ENCODE results near the gene IFI6. TPM values are rescaled to one million over a fixed set of nuclear protein-coding genes. Genes with fewer than 3 reads are reported as not detected.
"Not testable (repeated sequence)": the region's sequence is repeated elsewhere in the genome, so short reads cannot be mapped to it uniquely, and the experiment has no call there.

The IFI6 gene, protein sequence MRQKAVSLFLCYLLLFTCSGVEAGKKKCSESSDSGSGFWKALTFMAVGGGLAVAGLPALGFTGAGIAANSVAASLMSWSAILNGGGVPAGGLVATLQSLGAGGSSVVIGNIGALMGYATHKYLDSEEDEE
- total RNA-seq, result 20.9 and 63.6 TPM in 2 replicates

DNA sequence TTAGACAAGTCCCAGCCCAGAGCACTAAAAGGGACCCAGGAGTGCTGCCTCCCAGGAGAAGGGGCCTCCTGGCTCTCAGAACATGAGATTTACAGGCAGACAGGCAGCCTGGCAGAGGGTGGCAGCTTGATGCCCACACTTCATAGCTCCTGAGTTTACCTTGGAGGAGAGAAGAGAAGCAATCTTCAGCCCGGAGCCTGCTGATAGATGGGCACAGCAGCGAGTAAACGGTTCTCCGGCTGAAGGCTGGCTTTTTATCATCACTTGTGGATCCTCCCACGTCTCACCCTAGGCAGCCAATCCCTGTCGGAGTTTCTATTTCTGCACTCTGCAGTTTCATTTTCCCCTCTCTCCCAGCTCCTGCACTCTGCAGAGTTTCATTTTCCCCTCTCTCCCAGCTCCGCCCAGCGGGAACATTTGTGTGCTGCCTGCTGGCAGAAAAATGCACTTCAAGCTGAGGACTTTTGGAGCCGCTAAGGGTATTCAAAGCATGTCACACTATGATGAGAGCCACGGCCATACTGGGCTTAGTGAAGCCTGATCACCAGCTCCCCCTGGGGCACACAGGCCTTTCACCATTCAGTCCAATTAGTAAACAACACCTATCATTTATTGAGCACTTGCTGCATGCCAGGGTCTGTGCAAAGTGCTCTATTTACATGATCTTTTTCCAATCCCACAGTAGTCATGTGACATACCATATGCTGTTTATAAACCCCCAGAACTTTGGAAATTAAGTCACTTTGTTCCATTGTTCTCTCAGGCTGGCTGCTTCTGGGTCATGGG, at the start of gene IFI6:
IFI6 (minus strand) TSS at position 229 of the 786 bp plus-strand sequence. CDS start 2,878 bp downstream, outside the sequence.
- peak; percentile 96 for DNase-seq (ENCODE audit: low read depth)

DNA sequence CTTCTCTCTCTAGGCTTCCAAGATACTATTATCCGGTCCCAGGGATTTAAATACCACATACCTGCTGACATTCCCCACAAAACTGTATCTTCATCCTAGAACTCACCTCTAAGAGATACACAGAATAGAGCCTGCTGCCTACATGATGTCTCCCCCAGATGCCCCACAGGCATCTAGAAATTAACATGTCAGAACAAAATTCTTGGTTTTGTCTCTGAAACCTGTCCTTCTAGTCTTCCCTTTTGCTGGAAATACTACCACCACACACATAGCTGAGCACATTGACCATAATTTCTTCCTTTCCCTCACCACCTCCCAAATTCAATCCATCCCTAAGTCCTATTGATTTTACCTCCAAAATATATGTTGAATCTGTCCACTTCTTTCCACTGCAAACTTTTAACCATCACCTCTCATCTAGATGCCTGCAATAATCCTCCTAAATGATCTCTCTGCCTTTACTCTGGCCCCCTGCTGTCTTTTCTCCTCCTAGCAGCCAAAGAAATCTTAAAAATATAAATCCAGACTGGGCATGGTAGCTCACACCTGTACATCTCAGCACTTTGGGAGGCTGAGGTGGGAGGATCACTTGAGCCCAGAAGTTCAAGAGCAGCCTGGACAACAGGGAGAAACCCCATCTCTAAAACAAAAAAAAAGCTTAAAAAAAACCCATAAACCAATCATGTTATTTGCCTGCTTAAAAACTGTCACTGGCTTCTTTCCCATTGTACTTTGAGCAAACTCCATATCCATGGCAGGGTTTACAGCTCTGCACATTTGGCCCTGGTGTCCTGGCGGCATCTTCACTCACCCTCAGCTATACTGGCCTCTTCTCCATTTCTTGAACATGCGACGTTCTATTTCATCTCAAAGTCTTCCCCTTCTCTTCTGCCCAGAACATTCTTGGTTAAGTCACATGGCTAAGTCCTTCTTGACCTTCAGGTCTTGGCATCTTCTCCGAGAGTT, 47.6 kb upstream of the IFI6 start:
- peak; percentile 3 for DNase-seq (ENCODE audit: low read depth)

DNA sequence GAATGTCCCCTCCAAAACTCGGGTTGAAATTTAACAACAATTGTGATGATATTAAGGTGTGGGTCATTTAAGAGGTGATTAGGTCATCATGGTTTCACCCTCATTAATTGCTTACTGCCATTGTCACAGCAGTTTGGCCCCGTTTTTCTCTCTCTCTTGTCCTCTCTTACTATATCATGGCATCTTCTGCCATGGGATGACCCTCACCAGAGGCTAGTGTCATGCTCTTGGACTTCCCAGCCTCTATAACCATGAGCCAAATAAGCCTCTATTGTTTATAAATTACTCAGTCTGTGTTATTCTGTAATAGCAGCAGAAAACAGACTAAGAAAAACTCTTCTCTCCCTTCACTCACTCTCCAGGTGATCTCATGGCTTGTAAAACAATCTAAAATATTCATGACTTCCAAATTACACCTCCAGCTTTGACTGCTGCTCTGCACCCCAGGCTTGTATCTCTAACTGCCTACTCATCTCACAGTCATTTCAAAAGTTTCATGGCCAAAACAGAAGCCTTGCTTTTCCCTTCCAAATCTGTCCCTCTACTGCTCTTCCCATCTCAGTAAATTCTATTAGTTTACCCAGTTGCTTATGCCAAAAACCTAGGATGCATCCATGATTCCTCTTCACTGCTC, 44.4 kb upstream of the IFI6 start:
- no peak for DNase-seq (ENCODE audit: low read depth)

DNA sequence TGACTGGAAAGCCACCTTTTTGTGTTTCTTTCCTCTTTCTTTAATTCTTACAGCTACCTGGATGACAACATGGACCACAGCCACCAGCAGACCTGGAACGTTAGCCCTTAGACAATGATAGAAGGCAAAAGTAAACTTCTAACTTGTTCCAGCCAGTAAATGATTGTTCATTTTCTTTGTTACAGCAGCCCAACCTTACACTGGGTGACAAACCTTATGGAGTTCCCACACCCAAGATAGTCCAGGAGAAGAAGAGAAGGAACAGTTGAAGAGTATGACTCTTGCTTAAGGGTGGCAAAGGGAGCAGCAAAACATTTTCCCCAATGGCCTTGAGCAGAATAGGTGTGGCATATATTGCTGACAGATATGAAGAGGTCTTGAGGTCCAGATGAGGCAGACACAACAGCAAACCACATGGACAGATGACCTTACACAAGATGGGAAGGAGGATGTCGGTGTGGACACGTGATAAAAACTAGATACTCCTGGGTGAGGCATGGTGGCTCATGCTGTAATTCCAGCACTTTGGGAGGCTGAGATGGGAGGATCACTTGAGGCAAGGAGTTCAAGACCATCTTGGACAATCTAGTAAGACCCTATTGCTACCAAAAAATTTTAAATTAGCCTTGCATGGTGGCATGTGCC, 42.0 kb upstream of the IFI6 start:
- no peak for DNase-seq (ENCODE audit: low read depth)

DNA sequence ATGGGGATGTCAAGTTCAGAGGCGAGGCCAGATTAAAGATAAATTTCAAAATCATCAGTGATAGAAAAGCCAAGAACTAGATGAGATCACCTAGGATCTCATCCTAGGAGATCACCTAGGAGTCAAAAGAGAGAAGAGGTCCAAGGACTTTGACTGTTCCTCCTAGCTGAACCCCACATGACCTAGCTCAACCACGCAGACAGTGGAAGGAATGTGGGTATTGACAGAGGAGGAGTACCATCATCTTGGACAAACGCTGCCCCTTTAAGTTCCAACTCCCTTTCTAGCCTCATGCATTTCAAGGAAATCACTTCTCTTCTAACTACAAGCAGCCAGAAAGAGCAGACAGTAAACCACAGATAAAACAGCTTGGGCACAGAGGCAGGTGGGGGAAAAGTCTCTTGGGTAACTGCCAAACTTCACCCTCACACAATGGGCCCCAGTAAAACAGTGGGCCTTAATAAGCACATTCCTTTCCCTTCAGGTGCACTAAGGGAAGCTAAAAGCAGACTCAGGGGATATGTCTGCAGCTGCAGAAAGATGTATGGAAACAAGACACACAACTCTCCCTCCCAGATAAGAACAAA, 41.2 kb upstream of the IFI6 start:
- no peak for DNase-seq (ENCODE audit: low read depth)

DNA sequence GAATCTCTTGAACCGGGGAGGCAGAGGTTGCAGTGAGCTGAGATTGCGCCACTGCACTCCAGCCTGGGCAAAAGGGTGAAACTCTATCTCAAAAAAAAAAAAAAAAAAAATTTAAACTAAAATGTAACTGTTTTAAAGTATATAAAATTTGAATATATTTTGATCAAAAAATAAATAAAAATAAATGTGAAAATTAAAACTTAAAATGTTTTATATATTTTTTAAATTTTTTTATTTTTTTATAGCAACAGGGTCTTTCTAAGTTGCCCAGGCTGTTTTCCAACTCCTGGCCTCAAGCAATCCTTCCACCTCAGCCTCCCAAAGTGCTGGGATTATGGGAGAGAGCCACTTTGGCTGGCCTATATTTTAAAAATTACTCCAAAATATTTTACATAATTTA, 38.6 kb upstream of the IFI6 start:
- no peak for DNase-seq (ENCODE audit: low read depth)

DNA sequence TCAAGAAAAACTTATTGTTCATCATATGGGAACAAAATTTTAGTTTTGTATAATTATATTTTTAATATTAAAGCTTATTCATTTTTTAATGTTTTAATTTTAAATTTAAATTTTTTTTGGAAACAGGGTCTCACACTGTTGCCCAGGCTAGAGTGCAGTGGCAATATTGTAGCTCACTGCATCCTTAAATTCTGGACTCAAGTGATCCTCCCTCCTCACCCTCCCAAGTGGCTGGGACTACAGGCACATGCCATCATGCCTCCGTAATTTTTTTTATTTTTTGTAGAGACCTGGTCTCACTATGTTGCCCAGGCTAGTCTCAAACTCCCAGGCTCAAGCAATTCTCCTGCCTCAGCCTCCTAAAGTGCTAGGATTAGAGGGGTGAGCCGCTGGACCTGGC, 33.6 kb upstream of the IFI6 start:
- DNase-seq (ENCODE audit: low read depth), result no peak

DNA sequence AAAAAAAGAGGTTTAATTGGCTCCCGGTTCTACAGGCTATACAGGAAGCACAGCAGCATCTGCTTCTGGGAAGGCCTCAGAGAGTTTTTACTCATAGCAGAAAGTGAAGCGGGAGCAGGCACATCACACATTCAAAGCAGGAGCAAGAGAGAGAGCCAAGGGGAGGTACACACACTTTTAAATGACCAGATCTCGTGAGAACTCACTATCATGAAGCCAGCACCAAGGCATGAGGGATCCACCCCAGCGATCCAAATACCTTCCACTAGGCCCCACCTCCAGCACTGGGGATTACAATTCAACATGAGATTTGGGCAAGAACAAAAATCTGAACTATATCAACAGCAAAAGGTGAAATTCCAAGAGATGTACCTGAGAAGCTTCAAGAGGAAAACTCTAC, 33.0 kb upstream of the IFI6 start:
- no peak for DNase-seq (ENCODE audit: low read depth)

DNA sequence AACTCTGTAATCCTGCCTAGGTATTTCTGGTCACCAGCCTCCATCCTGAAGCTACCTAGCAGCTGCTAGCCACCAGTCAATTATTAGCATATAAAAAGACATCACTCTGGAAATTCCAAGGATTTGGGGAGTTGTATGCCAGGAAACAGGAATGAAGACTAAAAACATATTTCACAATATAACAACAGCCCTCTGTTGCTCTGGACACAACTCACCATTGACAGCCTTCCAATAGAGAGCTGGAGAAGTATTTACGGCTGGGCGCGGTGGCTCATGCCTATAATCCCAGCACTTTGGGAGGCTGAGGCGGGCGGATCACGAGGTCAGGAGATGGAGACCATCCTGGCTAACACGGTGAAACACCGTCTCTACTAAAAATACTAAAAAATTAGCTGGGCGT, 24.8 kb upstream of the IFI6 start:
- not testable (repeated sequence) for DNase-seq (ENCODE audit: low read depth)

DNA sequence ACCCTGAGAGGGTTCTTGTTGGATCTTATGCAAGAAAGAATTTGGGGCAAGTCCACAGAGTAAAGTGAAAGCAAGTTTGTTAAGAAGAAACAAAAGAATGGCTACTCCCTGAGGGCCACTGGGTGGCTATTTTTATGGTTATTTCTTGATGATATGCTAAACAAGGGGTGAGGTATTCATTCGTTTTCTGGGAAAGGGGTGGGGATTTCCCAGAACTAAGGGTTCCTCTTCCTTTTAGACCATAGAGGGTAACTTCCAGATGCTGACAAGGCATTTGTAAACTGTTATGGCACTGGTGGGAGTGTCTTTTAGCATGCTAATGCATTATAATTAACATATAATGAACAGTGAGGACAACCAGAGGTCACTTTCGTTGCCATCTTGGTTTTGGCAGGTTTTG, 18.2 kb upstream of the IFI6 start:
- DNase-seq (ENCODE audit: low read depth), result no peak

DNA sequence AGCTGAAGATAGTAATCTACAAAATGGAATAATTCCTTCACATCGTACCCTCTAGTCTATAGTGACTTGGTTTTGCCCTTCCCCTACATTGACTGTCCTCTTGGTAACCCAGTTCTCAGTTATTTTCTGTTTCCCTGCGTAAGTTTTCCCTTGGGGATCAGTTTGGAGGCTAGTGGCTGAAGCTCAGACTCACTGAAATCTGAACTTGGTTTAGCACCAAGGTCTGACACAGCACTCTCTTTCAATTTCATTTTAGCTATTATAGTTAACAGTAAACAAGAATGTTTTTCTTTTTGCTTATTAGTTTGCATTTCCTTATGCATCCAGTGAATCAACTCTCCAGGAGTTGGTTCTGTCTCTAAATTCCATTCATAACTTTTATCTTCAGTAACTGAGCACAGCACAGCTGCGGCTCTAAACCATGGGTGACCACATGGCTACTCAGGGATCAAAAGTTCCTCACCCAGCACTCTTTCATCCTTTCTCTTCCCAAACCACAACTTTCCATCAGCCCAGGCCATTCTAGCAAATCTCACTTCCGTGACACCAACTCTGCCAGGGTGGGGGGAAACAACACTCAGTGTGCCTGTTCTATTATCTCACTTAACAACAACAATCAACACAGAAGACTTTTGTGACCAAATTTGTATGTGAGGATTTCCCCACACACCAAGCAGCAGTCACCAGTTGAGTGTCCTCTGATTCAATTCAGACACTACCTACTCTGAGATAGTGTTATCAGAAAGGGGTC, 17.6 kb upstream of the IFI6 start:
- peak; percentile 42 for DNase-seq (ENCODE audit: low read depth)

DNA sequence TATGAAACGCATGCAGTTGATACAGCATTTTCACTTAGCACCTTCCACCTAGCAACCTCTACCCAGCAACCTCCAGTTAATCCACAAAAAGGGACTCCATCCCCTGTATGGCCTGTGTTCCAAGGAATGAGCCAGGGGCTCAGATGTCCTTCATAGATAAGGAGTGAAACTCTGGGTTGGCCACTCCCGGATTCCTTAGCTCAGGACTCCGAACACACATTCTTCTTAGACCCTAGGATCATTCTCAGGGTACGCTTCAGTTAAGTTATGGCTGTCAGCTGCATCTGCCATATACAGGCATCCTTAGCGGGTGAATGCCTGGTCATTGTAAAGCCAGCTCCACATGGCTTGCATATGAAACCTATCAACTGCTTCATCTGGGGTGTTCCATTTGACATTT, 15.9 kb upstream of the IFI6 start:
- DNase-seq (ENCODE audit: low read depth), result no peak

DNA sequence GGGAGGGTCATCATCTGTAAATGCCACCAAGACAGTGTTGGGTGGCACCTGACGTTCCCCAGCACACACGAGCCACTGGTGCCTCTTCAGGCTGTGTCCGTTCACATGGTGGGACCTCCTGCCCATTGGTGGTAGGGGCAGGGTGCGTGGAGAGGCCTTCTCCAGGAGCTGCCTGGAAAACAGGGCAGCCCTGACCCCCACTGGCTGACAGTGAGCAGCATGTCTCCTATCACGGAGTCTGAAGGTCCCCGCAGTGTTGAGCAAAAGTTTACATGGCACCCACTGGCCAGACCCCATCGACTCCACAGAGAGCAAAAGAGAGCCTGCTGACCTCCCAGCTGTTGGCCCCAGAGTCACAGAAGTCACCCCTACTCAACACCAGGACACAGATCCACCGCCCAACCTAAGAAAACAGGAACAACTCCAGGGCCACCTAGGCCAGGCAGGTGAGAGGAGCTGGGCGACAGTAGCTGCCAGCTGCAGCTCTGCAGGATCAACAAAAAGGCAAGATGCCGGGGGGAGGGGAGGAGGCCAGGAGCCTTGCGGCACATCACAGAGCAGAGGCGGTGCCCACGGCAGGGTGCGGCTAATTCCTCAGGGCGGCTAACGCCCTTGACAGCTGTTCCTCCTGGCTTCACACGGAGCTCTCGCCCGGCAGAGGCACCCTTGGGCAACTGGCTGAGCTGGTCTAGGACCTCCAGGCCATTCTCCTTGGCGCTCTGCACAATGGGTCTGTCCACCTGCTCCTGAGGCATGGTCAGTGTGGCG, 14.4 kb upstream of the IFI6 start:
- DNase-seq (ENCODE audit: low read depth), result no peak

DNA sequence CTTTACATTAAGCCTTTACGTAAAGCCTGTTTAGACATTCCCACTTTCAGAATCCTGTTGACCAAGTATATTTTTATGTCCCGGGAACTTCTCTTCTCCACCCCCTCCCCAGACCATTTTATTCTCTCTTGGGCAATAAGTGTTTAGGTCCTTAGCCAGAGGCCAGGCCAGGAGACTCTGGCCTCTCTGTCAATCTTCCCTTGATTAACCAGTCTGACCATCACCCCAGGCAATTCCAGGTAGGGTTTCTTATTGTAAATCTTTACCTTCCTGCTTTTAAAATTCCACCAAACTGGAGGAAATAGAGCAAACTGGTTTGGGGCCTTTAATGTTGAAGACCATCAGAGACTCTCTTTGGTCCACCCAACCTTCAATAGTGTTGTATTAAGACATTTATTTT, 12.2 kb upstream of the IFI6 start:
- no peak for DNase-seq (ENCODE audit: low read depth)

DNA sequence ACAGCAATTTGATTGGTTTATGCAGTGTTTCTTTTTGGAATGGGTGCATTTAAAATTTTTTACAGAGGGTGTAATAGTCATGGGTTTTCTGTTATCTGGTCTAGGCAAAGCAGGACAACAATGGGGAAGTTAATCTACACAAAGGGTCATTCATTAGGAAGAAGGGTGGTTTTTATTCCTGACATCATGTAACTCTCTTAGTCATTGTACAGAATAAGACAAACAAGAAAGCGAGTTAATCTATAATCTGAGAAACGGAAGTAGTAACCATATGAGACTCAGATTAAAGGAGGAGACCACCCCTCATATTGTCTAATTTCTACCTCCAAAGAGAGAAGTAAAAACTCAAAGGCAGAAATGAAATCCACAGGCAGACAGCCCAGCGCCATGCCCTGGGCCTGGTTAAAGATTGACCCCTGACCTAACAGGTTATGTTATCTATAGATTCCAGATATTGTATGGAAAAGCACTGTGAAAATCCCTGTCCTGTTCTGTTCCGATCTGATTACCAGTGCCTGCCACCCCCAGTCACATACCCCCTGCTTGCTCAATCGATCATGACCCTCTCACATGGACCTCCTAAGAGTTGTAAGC, 10.5 kb upstream of the IFI6 start:
- DNase-seq (ENCODE audit: low read depth), result peak; percentile 16

DNA sequence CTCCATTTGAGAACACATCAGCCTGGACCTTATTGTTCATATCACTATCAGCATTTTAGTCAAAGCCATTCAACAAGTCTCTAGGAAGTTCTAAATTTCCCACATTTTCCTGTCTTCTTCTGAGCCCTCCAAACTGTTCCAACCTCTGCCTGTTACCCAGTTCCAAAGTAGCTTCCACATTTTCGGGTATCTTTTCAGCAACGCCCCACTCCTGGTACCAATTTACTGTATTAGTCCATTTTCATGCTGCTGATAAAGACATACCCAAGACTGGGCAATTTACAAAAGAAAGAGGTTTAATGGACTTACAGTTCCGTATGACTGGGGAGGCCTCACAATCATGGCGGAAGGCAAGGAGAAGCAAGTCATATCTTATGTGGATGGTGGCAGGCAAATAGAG, 9.6 kb upstream of the IFI6 start:
- DNase-seq (ENCODE audit: low read depth), result not testable (repeated sequence)

DNA sequence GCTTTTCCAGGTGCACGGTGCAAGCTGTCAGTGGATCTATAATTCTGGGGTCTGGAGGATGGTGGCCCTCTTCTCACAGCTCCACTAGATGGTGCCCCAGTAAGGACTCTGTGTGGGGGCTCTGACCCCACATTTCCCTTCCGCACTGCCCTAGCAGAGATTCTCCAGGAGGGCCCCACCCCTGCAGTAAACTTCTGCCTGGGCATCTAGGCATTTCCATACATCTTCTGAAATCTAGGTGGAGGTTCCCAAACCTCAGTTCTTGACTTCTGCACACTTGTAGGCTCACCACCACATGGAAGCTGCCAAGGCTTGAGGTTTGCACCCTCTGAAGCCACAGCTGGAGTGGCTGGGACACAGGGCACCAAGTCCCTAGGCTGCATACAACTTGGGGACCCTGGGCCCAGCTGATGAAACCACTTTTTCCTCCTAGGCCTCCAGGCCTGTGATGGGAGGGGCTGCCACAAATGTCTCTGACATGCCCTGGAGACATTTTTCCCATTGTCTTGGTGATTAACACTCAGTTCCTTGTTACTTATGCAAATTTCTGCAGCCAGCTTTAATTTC, 8.3 kb upstream of the IFI6 start:
- not testable (repeated sequence) for DNase-seq (ENCODE audit: low read depth)

DNA sequence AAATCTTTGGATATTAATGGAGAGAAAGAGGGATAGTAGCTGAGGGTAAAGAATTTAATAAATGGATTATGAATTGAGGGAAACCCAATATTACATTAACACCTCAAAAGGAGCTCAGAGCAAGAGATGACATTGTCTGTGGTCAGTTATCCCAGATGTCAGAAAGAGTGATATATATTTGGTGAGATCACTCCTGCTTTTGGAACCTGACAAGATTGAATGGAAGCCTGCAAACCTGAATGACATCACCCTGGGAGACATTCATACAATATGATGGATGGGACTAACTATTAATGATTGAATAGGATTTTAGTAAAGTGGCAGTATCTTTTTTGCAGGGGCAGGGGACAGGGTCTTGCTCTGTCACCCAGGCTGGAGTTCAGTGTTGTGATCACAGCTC, 6.8 kb upstream of the IFI6 start:
- DNase-seq (ENCODE audit: low read depth), result no peak

DNA sequence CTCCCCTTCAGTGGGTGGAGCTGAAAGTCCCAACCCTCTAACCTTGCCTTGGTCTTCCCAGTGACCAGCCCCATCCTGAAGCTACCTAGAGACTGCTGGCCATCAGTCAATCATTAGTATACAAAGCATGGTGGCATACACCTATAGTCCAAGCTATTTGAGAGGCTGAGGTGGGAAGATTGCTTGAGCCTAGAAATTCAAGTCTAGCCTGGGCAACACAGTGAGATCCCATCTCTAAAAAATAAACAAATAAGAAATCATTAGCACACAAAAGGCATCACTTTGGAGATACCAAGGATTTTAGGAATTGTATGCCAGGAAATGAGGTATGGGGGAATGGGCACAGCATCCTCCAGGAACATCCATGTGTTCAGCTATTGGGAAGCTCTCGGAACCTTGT, 4.4 kb upstream of the IFI6 start:
- no peak for DNase-seq (ENCODE audit: low read depth)

All from renal cortical epithelial cell (primary cell).